ENCODE measurements around the gene FAM47E.

FAM47E gene, protein sequence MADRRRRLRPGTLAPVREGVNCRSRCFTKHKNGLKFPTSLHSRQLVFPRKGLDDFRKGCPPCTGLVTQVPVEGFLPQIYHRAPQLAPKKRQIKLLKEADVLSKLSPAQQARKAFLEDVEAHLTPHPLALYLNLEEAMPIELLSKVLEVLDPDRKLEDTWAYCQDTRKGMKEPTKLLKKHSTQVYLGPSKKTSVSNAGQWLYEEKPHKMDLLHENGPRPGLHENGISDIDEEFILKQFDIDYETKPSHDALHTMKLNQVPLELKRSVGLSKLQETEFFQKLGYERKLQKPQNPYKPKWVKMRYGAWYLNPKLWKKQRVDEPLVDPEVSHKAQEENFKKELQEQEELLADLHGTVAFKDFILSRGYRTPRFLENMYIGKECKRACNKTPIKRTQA

DNA sequence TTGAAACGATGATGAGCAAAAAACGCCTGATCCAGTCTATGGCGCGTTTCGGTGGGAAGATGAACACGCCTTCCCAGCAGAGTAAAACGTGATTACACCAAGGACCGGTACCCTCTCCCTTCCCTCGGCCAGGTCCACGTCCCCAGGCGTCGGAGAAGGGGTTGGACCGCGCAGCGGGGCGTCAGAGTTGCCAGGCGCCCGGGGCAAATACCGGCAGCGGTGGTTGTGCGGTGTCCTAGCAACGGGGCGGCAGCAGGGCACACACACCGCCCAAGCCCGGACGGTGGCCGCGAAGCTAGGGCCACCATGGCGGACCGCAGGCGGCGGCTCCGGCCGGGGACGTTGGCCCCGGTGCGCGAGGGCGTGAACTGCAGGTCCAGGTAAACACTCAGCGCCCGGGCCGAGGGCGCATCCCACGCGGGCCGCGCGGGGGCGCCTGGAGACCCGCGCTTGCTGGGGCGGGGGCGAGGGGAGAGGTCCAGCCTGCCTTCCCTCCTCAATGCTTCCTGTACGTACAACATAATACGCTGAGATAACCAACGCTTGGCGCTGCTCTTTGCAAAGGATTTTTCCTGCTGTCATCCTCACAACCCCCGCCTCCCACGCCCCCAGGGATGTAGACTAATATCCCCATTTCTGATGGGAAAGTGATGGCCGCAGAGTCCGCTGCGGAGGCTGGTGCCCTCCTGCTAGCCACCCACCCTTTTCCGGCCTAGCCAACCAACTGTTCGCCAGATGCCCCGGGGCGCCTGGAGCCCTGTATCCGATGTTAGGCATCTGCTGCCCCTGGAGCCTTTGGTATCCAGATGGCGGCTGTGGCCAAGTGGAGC lies at the start of gene FAM47E:
Gene FAM47E (plus strand): TSS at position 281 of the 830 bp plus-strand sequence. CDS start 26 bp downstream, at position 307.
- peak; percentile 81 for DNase-seq

DNA sequence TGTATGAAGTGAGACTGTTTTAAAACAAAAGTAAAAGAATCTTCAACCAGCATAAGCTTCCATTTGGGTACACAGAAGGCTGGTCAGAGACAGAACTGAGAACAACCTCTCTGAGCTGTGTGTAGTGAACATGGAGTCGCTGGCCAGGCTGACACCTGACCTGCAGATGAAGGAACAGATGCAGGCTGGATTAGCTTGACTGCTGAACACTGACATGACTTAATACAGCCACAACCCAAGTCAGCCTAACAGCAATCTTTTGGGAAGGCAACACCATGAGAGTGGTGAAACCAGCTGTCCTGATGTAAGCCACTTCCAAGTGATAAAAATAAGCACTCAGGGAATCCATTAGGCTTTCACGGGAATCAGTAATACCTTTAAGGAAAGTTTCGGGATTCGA lies 48.0 kb upstream of the FAM47E start:
- DNase-seq: no peak

DNA sequence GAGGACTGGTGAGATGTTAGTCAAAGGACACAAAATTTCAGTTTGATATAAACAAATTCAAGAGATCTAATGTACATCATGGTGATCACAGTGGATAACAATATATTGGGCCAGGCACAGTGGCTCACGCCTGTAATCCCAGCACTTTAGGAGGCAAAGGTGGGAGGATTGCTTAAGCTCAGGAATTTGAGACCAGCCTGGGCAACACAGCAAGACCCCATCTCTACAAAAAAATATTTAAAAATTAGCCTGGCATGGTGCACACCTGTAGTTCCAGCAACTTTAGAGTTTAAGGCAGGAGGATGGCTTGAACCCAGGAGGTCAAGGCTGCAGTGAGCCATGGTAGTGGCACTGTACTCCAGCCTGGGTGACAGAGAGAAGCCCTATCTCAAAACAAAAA lies 46.6 kb upstream of the FAM47E start:
- no peak for DNase-seq

DNA sequence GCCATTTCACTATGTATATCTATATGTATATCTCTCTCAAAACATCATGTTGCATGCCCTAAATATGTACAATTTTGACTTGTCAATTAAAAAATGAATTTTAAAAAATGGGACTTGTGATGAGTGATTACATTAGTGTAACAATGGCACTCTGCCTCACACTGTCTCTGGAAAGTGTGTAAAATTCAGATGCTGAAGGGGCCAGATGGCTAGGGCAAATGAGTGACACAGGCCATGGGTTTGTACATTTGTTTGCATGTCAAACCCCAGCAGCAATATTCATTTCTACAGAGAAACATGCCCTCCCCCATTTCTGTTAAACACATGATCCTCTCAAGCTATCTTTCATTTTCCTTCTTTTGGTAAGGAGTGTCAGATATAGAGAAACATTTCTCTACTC lies 46.0 kb upstream of the FAM47E start:
- DNase-seq: no peak

DNA sequence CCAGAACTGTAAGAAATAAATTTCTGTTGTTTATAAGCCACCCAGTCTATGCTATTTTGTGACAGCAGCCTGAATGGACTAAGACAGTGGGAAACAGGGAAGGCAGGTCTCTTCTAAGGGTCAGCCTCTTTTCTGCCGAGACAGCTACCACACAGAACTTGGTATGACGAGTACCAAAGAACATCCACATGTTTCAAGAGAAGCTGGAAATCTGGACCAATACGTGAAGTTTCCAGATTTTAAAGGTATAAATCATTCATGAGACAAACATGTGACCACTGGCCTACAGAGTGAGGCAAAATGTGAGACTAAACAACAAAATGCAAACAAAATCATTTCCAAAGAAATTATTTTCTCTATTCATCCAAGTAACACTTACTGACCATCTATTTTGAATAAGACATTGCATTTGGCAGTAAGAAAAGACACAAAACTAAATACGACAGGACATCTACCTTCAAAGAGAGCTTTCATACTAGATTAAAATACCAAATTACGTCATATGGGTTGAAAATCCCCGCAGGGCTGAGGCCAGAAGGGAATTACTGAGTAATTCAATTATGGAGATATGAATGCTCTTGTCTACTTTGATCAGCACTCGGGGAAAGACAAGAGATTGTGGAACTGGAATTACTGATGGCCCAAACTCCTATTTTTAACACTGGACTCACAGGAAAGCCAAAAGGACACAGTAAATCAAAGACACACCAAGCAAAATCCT lies 45.1 kb upstream of the FAM47E start:
- no peak for DNase-seq

DNA sequence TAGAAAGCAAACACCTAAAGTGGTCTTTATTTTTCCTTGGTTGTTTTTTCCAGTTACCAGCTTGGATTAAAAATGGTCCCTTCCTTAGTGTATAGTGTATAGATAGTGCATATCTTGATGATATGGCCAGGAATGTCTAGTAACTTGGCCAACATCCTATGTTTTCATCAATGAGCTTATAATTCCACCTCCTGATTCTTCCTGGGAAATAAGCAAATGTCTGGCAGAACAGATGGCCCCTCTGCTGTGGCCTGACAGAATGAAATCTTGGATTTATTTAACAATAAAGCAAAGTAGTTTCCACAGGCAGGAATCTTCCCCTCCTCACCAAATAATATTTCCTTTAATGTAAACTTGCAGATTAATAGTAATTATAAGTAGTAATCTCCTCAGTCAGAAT lies 44.0 kb upstream of the FAM47E start:
- no peak for DNase-seq

DNA sequence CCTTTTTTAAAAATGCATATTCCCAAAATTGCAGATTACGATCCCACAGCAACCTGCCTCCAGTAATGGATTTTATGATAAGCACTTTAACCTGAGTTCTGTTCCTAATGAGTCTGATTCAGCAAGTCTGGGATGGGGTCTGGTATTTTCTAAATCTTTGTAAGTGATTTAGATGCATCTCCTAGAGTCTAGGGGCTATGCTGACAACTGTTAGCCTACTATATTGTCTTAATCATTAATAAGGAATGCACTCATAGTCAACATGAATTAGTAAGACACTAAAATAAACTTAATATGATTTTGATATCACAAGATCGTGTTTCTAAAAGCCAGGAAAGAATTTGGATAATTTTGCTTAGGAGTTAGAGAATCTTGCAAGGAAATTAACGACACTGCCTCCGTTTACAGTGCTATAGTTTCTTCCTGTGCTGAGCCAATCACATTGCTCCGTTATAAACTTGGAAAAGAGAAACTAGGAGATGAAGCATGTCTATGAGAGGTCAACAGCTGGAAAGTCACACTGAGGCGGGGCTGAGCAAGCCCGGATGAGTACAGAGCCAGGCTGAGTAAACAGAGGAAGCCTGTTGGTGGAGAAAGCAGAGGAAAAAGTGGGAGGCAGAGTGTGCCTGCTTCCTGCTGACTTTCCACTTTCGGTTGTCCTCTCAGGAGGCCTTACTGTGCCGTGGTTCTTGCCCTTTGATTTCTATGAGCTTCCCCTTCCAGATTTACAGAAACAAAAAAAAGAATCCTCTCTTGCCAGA lies 43.3 kb upstream of the FAM47E start:
- DNase-seq: no peak

DNA sequence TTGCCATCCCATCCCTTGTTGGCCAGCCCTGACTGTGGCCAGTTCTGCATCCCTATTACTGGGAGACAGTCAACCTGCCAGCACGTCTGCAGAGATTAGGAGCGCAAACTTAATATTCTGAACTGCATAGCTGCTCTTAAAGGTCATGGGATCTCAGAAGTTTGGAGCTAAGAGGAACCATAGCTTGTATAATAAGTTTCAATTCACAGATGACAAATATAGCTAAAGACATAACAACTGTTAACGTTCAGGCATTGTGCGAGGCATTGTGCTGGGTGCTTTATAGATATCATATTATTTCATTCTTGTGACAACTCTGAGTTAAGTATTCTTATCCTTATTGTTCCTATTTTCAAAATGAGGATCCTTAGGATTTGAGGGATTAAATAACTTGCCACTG lies 41.6 kb upstream of the FAM47E start:
- no peak for DNase-seq

DNA sequence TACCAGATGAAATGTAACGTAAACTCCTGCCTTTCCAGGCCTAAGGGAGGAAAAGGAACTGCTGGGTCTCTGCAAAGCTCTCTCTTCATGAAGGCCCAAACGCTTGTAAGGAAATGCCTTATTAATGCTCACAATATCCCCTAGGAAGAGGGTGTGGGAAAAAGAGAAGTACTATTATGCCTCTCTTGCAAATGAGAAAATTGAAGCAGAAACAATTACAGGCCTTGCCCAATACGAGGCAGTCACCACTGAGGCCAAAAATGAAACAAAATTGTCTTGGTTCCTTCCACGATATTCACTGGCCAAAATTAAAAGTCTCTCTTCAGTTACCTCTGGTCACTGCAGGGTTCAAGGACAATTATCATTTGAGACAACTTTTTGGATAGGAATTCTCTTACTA lies 41.1 kb upstream of the FAM47E start:
- no peak for DNase-seq

DNA sequence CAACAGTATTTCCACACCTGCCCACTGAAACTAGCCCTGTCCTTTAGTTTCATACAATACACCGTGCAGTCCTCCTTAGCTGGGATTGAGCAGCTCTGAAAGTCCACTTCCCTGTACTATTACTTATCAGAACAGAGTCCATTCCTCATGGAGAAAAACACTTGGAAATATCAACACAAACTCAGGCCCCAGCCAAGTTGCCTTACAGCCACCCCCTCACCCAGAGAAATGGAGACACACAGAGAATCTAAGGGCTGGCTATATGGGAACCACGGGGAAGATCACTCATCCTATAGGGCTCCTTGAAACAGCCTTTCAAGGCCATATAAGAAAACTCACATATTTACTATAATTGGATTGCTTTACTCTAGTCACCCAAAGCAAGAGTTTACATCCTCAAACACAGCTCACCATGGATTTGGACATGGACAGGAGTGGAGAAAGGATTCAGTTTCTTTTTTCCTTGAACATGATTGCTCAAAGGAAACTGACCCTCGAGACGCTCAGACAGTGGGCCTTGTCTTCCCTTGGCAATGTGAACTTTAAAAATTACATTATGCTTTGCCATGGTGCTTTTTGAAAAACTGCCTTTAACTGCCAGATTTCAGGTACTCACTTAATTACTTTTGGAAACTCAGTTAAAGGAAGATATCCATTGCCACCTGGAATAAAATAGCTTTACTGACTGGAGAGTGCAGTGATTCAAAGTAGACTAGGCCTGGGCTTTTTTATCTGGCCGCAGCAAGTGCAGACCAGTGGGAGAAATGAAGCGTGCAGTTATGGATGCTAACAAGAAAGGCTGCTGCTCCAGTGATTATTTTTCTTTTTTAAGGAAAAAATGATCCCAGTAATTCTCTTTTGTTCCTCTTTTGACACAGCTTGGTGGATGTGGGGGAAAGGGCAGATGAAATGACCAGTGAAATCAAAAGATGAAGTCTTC lies 39.5 kb upstream of the FAM47E start:
- no peak for DNase-seq

DNA sequence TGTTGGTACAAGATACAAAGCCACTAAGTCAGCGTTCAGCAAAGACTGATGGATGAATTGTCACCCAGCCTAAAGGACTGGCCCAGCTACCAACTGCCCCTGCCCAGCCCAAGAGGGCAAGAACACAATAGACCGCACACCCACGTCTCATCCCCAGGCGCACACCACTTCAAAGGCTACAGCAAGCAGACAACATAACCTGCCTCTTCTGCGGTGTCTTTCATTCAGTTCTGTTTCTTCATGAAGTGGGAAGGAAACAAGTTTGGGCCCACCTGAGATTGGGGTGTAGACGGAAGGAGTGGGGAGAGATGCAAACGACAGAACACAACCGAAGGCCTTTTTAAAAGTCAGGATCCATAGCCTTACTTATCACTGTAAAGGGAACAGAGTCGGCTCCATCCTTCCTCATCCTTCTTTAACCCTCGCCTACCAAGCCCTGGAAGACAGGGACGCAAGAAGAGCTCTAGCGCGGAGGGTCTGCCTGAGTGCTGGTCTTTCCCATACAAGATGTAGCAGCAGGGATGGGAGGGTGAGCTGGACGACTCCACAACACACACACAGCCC lies 38.6 kb upstream of the FAM47E start:
- no peak for DNase-seq

DNA sequence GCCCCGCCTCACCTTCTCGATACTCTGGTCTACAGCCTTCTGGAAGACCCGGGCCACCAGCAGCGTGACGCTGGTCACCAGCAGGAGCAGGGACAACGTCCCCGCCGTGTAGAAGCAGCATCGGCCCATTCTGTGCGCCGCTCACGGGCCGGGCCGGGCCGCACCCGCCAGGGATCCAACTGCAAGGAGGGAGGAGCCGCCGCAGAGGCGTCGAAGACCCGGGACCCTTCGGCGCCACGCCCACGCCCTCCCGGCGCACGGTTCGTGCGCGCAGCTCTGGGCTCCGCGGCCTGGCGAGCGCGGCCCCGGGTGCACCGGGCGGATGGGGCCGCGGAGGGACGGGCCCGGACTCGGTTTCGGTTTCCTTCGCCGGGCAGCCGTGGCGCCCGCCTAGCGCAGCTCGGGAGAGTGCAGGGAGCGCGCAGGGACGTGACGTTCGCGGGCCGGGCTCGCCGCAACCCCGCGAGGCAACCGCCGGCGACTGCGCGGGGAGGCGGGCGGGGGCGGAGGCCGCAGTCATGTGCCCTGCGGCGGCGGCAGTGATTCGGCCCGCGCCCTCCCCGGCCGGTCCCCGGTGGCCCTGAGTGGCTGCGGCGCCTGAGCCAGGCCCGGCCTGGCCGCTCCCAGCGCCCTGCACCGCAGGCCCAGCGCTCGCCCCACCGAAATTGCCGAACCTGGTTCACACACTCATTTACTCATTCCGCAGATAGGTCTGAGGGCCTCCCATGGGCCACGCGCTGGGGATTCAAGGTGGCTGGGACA lies 37.9 kb upstream of the FAM47E start, which contains the start of gene SCARB2:
Gene SCARB2 (minus strand): TSS at position 410 of the 762 bp plus-strand sequence. CDS start 281 bp downstream, at position 129.
- DNase-seq: peak; percentile 65

DNA sequence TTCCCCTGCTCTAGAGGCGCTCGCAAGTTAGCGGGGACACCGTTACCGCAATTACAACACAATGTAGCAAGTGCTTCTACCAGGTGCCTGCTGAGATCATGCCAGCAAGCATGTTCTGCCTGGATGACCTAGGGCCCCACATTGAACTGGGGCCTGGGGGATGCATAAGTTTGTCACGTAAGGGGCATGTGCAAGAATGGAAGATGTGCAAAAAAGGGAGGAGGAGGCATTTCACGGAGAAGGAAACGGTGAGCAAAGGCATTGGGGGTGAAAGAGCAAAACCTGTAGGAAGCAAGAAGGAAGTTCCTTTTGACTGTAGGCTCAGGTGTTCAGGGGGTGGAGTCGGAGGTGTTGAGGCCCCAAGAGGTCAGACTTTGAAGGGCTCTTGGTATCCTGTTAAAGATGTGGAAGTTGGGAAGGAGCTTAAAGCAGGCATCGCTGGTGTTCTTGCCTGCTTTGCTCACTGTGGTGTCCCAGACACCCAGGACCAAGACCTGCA lies 37.3 kb upstream of the FAM47E start:
- peak; percentile 29 for DNase-seq

DNA sequence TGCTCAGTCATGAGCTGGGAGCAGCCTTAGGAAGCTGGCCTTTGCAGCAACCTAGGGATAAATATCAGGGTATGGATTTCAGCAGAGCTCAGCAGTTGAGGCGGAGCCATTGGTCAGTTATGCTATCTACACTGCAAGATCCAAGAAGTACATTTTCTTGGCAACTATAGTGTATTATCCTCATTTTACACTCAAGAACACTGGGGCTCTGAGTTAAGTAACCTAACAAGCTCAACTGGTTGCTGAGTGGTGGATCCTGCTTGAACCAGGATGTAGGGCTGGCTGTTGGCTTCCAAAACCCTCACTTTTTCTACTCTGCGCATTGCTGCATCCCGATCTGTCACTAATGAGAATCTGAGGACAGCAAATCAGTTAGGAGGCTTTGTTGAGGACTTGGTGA lies 36.4 kb upstream of the FAM47E start:
- no peak for DNase-seq

DNA sequence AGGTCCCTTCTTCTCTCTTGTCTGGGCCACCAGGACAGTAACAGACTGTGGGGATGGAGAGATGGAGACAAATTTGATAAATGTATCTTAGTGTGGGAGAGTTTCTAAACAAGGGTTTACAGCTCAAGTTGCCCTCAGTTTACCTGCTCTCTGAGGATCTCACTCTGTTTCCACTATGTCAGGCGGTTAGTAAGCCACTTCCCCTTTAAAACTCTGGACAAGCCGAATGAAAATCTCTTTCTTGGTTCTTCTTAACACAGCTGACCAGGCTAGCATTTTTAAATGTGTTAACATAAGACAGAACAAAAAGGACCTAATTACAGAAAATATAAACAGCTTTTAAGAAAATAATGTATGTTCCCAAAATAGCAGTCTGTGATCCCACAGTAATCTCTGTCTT lies 35.0 kb upstream of the FAM47E start:
- no peak for DNase-seq

DNA sequence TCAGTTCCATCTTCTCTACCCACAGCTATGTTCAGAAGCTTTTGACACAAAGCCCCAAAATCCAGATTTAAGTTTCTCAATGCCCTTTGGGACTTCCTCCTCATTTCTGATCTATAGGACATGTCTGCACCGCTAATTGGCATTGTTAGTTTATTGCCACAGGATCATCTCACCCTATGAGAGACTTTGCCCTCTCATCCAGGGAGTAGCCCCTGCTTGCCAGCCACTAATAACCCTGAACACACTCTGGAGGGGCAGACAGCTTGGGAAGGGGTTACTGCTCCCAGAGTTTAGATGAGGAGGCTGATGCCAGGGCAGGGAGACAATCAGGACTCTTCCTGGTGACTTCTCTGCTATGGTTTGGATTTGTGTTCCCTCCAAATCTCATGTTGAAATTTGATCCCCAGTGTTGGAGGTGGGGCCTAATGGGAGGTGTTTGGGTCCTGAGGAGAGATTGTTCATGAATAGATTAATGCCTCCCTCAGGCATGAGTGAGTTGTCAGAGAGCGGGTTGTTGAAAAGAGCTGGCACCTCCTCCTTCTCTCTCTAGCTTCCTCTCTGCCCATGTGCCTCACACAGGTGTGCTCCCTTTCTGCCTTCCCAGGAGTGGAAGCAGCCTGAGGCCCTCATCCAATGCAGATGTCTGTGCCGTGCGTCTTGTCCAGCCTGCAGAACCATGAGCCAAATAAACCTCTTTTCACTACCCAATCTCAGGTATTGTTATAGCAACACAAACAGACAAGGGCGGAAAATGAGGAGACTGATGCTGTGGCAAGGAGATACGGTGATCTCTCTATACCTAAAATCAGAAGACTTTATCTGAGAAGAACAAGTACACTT lies 34.3 kb upstream of the FAM47E start:
- no peak for DNase-seq

DNA sequence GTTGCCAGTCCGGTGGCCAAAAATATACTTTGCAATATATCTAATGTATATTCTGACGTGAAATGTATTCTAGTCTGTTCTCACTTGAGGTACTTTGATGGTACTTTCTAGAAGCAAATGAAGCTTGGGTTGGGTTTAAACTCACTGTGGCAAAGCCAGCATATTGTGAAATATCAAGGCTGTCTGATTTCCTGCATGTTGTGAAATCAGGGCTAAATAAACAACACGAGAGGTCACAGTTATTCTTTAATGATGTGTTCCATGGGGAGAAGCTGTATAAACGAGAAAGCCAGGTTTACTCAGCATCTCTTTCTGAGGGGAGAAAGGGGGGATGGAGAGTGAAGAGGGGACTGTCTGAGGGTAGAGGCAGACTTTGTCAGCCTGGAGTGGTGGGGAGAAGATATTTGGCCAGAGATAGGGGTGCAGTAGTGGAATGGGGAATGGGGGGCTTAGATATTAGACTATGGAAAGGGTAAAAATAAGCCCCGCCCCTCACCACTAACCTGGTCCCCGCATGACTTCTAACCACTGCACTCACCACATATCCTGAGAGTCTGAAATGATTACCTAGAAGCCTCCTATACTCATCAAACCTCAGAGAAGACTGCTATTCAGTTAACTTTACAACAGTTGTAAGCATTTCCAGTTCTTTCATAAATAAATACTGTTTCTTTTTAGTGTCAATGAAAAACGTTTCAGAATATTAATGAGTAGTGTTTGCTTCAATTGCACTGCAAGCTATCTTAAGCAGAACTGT lies 32.0 kb upstream of the FAM47E start:
- DNase-seq: no peak

DNA sequence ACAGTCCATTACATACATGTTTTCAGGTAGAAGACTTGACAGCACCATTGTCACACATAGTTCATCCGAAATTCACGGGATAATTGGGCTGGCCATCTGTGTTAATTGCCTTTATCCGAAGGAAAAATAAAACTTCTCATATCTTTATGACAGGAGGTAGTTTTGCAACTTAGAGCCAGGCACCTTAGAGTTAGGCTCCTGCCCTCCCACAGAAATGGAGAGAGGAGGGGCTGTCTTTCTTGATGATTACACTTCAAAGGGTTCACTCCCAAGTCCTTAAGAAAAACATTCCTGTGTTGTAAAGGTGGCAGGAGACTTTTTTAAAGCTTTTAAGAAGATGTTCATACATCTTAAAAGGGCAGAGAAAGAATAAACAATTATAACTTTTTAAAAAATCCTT lies 27.4 kb upstream of the FAM47E start:
- DNase-seq: no peak

Measured in NCI-H2227 treated with DMSO at 0.1 percent for 48 hours (cell line).